ACC112 (cell line): Measurements from ENCODE around the gene MIP.
"Not testable (repeated sequence)": the region's sequence is repeated elsewhere in the genome, so short reads cannot be mapped to it uniquely, and the experiment has no call there.

Source experiments
- H2AFZ ChIP-seq: fragments of 200-600 bp; sonication (generic); one replicate; pipeline ENCODE4 v1.6.0; 2017; ENCODE audit warnings: antibody characterized with exemption, low read length; ENCODE audit not compliant: unreplicated experiment
- H3K27ac ChIP-seq: fragments of 200-600 bp; sonication (generic); 2 replicates; pipeline ENCODE4 v1.5.1; 2014; ENCODE audit warnings: low read depth, mild to moderate bottlenecking, antibody characterized with exemption, low read length, moderate library complexity
- H3K27me3 ChIP-seq: fragments of 200-600 bp; sonication (generic); 2 replicates; pipeline ENCODE4 v1.6.1; 2014; ENCODE audit warnings: mild to moderate bottlenecking, antibody characterized with exemption, low read length, moderate library complexity, mixed read lengths; ENCODE audit not compliant: insufficient read depth
- H3K36me3 ChIP-seq: fragments of 200-600 bp; sonication (generic); 2 replicates; pipeline ENCODE4 v1.6.1; 2016; ENCODE audit warnings: mild to moderate bottlenecking, antibody characterized with exemption, low read length, moderate library complexity, mixed read lengths; ENCODE audit not compliant: insufficient read depth
- H3K4me1 ChIP-seq: fragments of 200-600 bp; sonication (generic); one replicate; pipeline ENCODE4 v1.6.1; 2016; ENCODE audit warnings: low read length, mixed read lengths; ENCODE audit not compliant: insufficient read depth, unreplicated experiment, control insufficient read depth
- H3K4me3 ChIP-seq: fragments of 200-600 bp; sonication (generic); 2 replicates; pipeline ENCODE4 v1.5.1; 2014; ENCODE audit warnings: mild to moderate bottlenecking, low read depth, low read length
- H3K79me2 ChIP-seq: fragments of 200-600 bp; sonication (generic); one replicate; pipeline ENCODE4 v1.6.0; 2016; ENCODE audit warnings: low read length; ENCODE audit not compliant: control insufficient read depth, unreplicated experiment, insufficient read depth

The MIP gene

GRCh38 chr12:56454557-56454956, at the start of gene MIP:
TSS of gene MIP (minus strand) at chr12:56454657. CDS start at chr12:56454613, 44 bp downstream.
- no peaks in the 10 kb centered on the region for H3K79me2 ChIP-seq
- no peaks in the 10 kb centered on the region for H3K27me3 ChIP-seq
- H3K4me1 ChIP-seq: no peaks in the 10 kb centered on the region
- H3K4me3 ChIP-seq: no peak within 1 kb of the TSS
- H3K27ac ChIP-seq: no peak within 1 kb of the TSS
- no peaks in the 10 kb centered on the region for H3K36me3 ChIP-seq
- H2AFZ ChIP-seq: no peak within 1 kb of the TSS

GRCh38 chr12:56499879-56500278, 45.4 kb upstream of the MIP start:
- H3K4me3 ChIP-seq, H3K27me3 ChIP-seq, H3K27ac ChIP-seq, H3K36me3 ChIP-seq, H3K4me1 ChIP-seq, H3K79me2 ChIP-seq, H2AFZ ChIP-seq: not testable (repeated sequence)

- not testable (repeated sequence) for H2AFZ ChIP-seq, H3K79me2 ChIP-seq, H3K27ac ChIP-seq, H3K27me3 ChIP-seq, H3K36me3 ChIP-seq, H3K4me3 ChIP-seq, H3K4me1 ChIP-seq
These were observed 45.0 kb upstream of the MIP start for GRCh38 chr12:56499452-56499851.

GRCh38 chr12:56498126-56498902, 43.9 kb upstream of the MIP start:
- not testable (repeated sequence) for H3K79me2 ChIP-seq, H3K4me3 ChIP-seq, H3K27ac ChIP-seq, H3K36me3 ChIP-seq, H2AFZ ChIP-seq, H3K4me1 ChIP-seq, H3K27me3 ChIP-seq

- peak overlapping the region; percentile 52; the same call in 1 of the 2 replicates for H3K4me3 ChIP-seq
- H3K36me3 ChIP-seq, H3K79me2 ChIP-seq, H3K4me1 ChIP-seq, H3K27ac ChIP-seq, H3K27me3 ChIP-seq, H2AFZ ChIP-seq: not testable (repeated sequence)
These were observed 42.2 kb upstream of the MIP start for GRCh38 chr12:56496704-56497103.

- not testable (repeated sequence) for H2AFZ ChIP-seq, H3K36me3 ChIP-seq, H3K79me2 ChIP-seq, H3K4me3 ChIP-seq, H3K27ac ChIP-seq, H3K4me1 ChIP-seq
- H3K27me3 ChIP-seq: peaks cover 19% of the 10 kb centered on the region
These were observed 40.0 kb upstream of the MIP start for GRCh38 chr12:56494481-56494880.

GRCh38 chr12:56494106-56494415, 39.6 kb upstream of the MIP start:
- not testable (repeated sequence) for H3K27ac ChIP-seq, H2AFZ ChIP-seq, H3K4me3 ChIP-seq, H3K79me2 ChIP-seq, H3K4me1 ChIP-seq, H3K36me3 ChIP-seq
- H3K27me3 ChIP-seq: peaks cover 19% of the 10 kb centered on the region

GRCh38 chr12:56493409-56494105, 39.1 kb upstream of the MIP start:
- H3K4me3 ChIP-seq, H2AFZ ChIP-seq, H3K79me2 ChIP-seq, H3K27ac ChIP-seq, H3K4me1 ChIP-seq, H3K36me3 ChIP-seq: not testable (repeated sequence)
- H3K27me3 ChIP-seq: peaks cover 19% of the 10 kb centered on the region

- no peaks in the 10 kb centered on the region for H3K36me3 ChIP-seq
- peaks cover 19% of the 10 kb centered on the region for H3K27me3 ChIP-seq
- no peak overlapping the region for H3K27ac ChIP-seq
- no peaks in the 10 kb centered on the region for H3K4me1 ChIP-seq
- no peak overlapping the region for H3K4me3 ChIP-seq
- H2AFZ ChIP-seq: no peak overlapping the region
- no peaks in the 10 kb centered on the region for H3K79me2 ChIP-seq
These were observed 35.9 kb upstream of the MIP start for GRCh38 chr12:56490360-56490759.

GRCh38 chr12:56488041-56488955, 33.8 kb upstream of the MIP start, which contains the start of gene GLS2:
TSS of gene GLS2 (minus strand) at chr12:56488161. CDS start at chr12:56488118, 43 bp downstream.
- Histone ChIP-seq H3K4me3 (peak within 1 kb of the TSS; percentile 73), H2AFZ (peak within 1 kb of the TSS; percentile 49), H3K4me1 (no peaks in the 10 kb centered on the region), H3K79me2 (no peaks in the 10 kb centered on the region), H3K27ac (no peak within 1 kb of the TSS), H3K27me3 (peaks cover 19% of the 10 kb centered on the region), H3K36me3 (no peaks in the 10 kb centered on the region)
